Measurements from ENCODE around the gene YPEL5. TPM values are rescaled to one million over a fixed set of nuclear protein-coding genes. Genes with fewer than 3 reads are reported as not detected.
A peak's percentile ranks its signal among the peaks of the same experiment; 100 is the strongest.

Gene YPEL5
- total RNA-seq, 1 experiment from 2014 or later, result 225 TPM

GRCh38 chr2:30204281-30204680 is 57.5 kb downstream of the YPEL5 start:
- no peaks in the 10 kb centered on the region for H3K27me3 ChIP-seq (replicated peaks; ENCODE audit: insufficient read depth, low read depth, low read length, poor library complexity)
- H3K36me3 ChIP-seq (ENCODE audit: insufficient read depth, low read length, poor library complexity, severe bottlenecking), result no peaks in the 10 kb centered on the region
- DNase-seq (ENCODE audit: low spot score), result no peak
- ChIA-PET CTCF (interaction anchor here (0.7 kb wide), 1 partner anchor 503 kb away, joined by 5 read pairs; no protein-coding TSS in a partner anchor), POLR2A (ENCODE audit: low non-redundant PET) (no interaction called here)
- no TSS peak for BruUV-seq (replicated peaks)
- no peaks in the 10 kb centered on the region for H3K9me3 ChIP-seq (ENCODE audit: low read depth, low read length, poor library complexity, severe bottlenecking)
- no peak overlapping the region for H3K27ac ChIP-seq (ENCODE audit: low read depth, low read length, poor library complexity, severe bottlenecking)
- intact Hi-C loops (cut with micrococcal nuclease; ENCODE audit: unreplicated experiment), result no loop called here
- no peak overlapping the region for H3K4me3 ChIP-seq (ENCODE audit: low read depth, low read length, poor library complexity, severe bottlenecking)
- peaks cover 11% of the 10 kb centered on the region for H3K4me1 ChIP-seq (ENCODE audit: insufficient read depth, low read length, poor library complexity, severe bottlenecking)
- TF ChIP-seq CTCF (conservative IDR thresholded peaks at IDR 0.05; ENCODE audit: low read depth, low read length) (no peak), EZH2 (IDR thresholded peaks at IDR 0.05; ENCODE audit: borderline replicate concordance, low read depth, low read length, poor library complexity, severe bottlenecking) (no peak)

- no peak for TF ChIP-seq EZH2 (IDR thresholded peaks at IDR 0.05; ENCODE audit: borderline replicate concordance, low read depth, low read length, poor library complexity, severe bottlenecking)
- no peak for TF ChIP-seq CTCF (conservative IDR thresholded peaks at IDR 0.05; ENCODE audit: low read depth, low read length)
- DNase-seq (ENCODE audit: low spot score), result no peak
- BruUV-seq (replicated peaks), result no TSS peak
- no peak overlapping the region for H3K4me3 ChIP-seq (ENCODE audit: low read depth, low read length, poor library complexity, severe bottlenecking)
- H3K9me3 ChIP-seq (ENCODE audit: low read depth, low read length, poor library complexity, severe bottlenecking), result no peaks in the 10 kb centered on the region
- H3K4me1 ChIP-seq (ENCODE audit: insufficient read depth, low read length, poor library complexity, severe bottlenecking), result peaks cover 11% of the 10 kb centered on the region
- no peaks in the 10 kb centered on the region for H3K27me3 ChIP-seq (replicated peaks; ENCODE audit: insufficient read depth, low read depth, low read length, poor library complexity)
- H3K36me3 ChIP-seq (ENCODE audit: insufficient read depth, low read length, poor library complexity, severe bottlenecking), result no peaks in the 10 kb centered on the region
- CTCF ChIA-PET, result no interaction called here
- H3K27ac ChIP-seq (ENCODE audit: low read depth, low read length, poor library complexity, severe bottlenecking), result no peak overlapping the region
- POLR2A ChIA-PET (ENCODE audit: low non-redundant PET), result no interaction called here
- intact Hi-C loops (cut with micrococcal nuclease; ENCODE audit: unreplicated experiment), result no loop called here
Measured at GRCh38 chr2:30205456-30205855, 58.6 kb downstream of the YPEL5 start.

GRCh38 chr2:30206461-30207430 is 59.9 kb downstream of the YPEL5 start:
- H3K4me3 ChIP-seq (ENCODE audit: low read depth, low read length, poor library complexity, severe bottlenecking), result no peak overlapping the region

More at GRCh38 chr2:30206461-30207430, 59.9 kb downstream of the YPEL5 start:
- peaks cover 11% of the 10 kb centered on the region for H3K4me1 ChIP-seq (ENCODE audit: insufficient read depth, low read length, poor library complexity, severe bottlenecking)
- no peak overlapping the region for H3K27ac ChIP-seq (ENCODE audit: low read depth, low read length, poor library complexity, severe bottlenecking)
- CTCF ChIA-PET, result interaction anchor here (0.6 kb wide), 2 partner anchors 41 to 485 kb away, joined by 3 to 4 read pairs; no protein-coding TSS in a partner anchor
- H3K9me3 ChIP-seq (ENCODE audit: low read depth, low read length, poor library complexity, severe bottlenecking), result no peaks in the 10 kb centered on the region
- no peak for TF ChIP-seq CTCF (conservative IDR thresholded peaks at IDR 0.05; ENCODE audit: low read depth, low read length)
- intact Hi-C loops (cut with micrococcal nuclease; ENCODE audit: unreplicated experiment), result no loop called here
- peak; percentile 43 for DNase-seq (ENCODE audit: low spot score)
- no peaks in the 10 kb centered on the region for H3K27me3 ChIP-seq (replicated peaks; ENCODE audit: insufficient read depth, low read depth, low read length, poor library complexity)
- POLR2A ChIA-PET (ENCODE audit: low non-redundant PET), result interaction anchor here (0.6 to 0.7 kb wide), 2 partner anchors 83 to 657 kb away, joined by 3 to 10 read pairs; no protein-coding TSS in a partner anchor
- BruUV-seq (replicated peaks), result no TSS peak
- no peaks in the 10 kb centered on the region for H3K36me3 ChIP-seq (ENCODE audit: insufficient read depth, low read length, poor library complexity, severe bottlenecking)

Measured in A673 (cell line).